Activated naive CD8-positive, alpha-beta T cell treated with anti-CD3 and anti-CD28 coated beads, Interleukin-2, amount 50 U/mL, for 16 hours (primary cell): ENCODE results near the gene RNPEPL1.
"Not testable (repeated sequence)": the region's sequence is repeated elsewhere in the genome, so short reads cannot be mapped to it uniquely, and the experiment has no call there.

Experiments
- DNase-seq: peaks from one replicate; pipeline ENCODE4 v3.0.0-alpha.2; 2020; ENCODE audit warnings: low read depth, low spot score

RNPEPL1 gene

GRCh38 chr2:240567872-240568677 is at the start of gene RNPEPL1:
Gene RNPEPL1 (plus strand): TSS chr2:240568484. CDS start chr2:240568587, 103 bp downstream.
- no peak for DNase-seq

- DNase-seq = no peak
These were observed 49.3 kb upstream of the RNPEPL1 start for GRCh38 chr2:240518981-240519380.

GRCh38 chr2:240519396-240520129 is 48.7 kb upstream of the RNPEPL1 start:
- DNase-seq = no peak

GRCh38 chr2:240520130-240520973 is 47.9 kb upstream of the RNPEPL1 start:
- no peak for DNase-seq

GRCh38 chr2:240520974-240521350 is 47.3 kb upstream of the RNPEPL1 start:
- no peak for DNase-seq

- DNase-seq = not testable (repeated sequence)
These were observed 46.4 kb upstream of the RNPEPL1 start for GRCh38 chr2:240521885-240522284.

- DNase-seq = no peak
These were observed 45.9 kb upstream of the RNPEPL1 start for GRCh38 chr2:240522406-240522805.

GRCh38 chr2:240523451-240524281 is 44.6 kb upstream of the RNPEPL1 start:
- no peak for DNase-seq

GRCh38 chr2:240524963-240525718 is 43.1 kb upstream of the RNPEPL1 start:
- no peak for DNase-seq

GRCh38 chr2:240525802-240526201 is 42.5 kb upstream of the RNPEPL1 start:
- no peak for DNase-seq

- no peak for DNase-seq
These were observed 41.8 kb upstream of the RNPEPL1 start for GRCh38 chr2:240526521-240526920.

GRCh38 chr2:240527153-240527750 is 41.0 kb upstream of the RNPEPL1 start:
- no peak for DNase-seq

GRCh38 chr2:240528406-240529040 is 39.8 kb upstream of the RNPEPL1 start:
- no peak for DNase-seq

- DNase-seq = no peak
These were observed 38.8 kb upstream of the RNPEPL1 start for GRCh38 chr2:240529344-240529999.

GRCh38 chr2:240530181-240530580 is 38.1 kb upstream of the RNPEPL1 start:
- DNase-seq = no peak

GRCh38 chr2:240531038-240531437 is 37.2 kb upstream of the RNPEPL1 start:
- DNase-seq = no peak

- DNase-seq = no peak
These were observed 36.1 kb upstream of the RNPEPL1 start for GRCh38 chr2:240532031-240532775.
